ENCODE data around the gene FKBP4. TPM values are rescaled to one million over a fixed set of nuclear protein-coding genes. Genes with fewer than 3 reads are reported as not detected.

FKBP4 gene
- total RNA-seq, 1 donor from 2014 or later: 62.2 TPM

DNA sequence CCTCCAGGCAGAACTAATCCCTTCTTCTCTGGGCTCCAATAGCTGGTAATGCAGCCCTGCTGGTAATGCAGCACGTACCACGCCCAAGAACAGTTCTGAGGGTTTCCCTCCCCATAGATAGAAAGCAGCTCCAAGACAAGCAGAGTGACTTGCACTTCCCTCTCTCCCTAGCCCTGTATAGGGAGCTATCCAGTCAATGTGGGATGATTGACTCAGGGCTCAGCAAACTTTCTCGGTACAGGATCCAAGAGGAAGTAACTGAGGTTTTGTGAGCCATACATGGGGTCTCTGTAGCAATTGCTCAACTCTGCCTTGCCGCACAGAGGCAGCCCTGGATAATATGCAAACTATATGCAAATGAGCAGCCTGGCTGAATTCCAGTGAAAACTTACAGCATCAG is 15.5 kb upstream of the FKBP4 start:
- Histone ChIP-seq H3K4me3 (no peak overlapping the region), H3K27ac (no peak overlapping the region), H3K4me1 (peaks cover 9% of the 10 kb centered on the region), H3K9me3 (no peaks in the 10 kb centered on the region), H3K36me3 (no peaks in the 10 kb centered on the region), H3K27me3 (ENCODE audit: low read depth) (no peaks in the 10 kb centered on the region)
- intact Hi-C loops (cut with DNase I): no loop called here
- DNase-seq (no peak), ATAC-seq (no peak)
- no peak for TF ChIP-seq CTCF (IDR thresholded peaks at IDR 0.05)

- H3K4me3 ChIP-seq: peak overlapping the region; percentile 27
- TF ChIP-seq CTCF (IDR thresholded peaks at IDR 0.05): peak; percentile 94
These were observed 10.7 kb upstream of the FKBP4 start for GRCh38 chr12:2783936-2784600.

DNA sequence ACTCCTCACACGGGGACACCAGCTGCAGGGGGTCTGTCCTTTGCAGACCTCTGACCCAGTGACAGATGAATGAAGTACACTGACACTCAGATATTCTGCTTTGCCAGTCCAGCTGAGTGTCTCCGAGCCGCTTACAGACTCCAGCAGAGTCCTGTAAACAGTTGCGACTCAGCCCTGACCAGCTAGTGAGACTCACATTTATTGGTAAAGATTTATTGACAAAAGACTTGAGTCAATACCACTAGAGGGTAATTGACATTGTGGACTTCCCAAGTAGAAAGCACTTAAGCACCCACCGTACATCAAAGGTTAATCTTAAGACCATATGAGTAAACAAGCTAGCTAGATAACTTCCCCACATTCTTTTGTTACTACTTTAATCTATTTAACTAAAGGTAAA is 9.8 kb upstream of the FKBP4 start:
- Histone ChIP-seq H3K4me1 (peaks cover 11% of the 10 kb centered on the region), H3K27me3 (ENCODE audit: low read depth) (no peaks in the 10 kb centered on the region), H3K9me3 (no peaks in the 10 kb centered on the region), H3K4me3 (no peak overlapping the region), H3K36me3 (no peaks in the 10 kb centered on the region), H3K27ac (no peak overlapping the region)
- ATAC-seq: peak; percentile 23 to 82
- intact Hi-C loops (cut with DNase I): no loop called here
- no peak for TF ChIP-seq CTCF (IDR thresholded peaks at IDR 0.05)
- no peak for DNase-seq

More at GRCh38 chr12:2783936-2784600, 10.7 kb upstream of the FKBP4 start:
- ATAC-seq (peak; percentile 96 to 97), DNase-seq (peak; percentile 81)
- intact Hi-C loops (cut with DNase I): no loop called here
- Histone ChIP-seq H3K4me1 (peaks cover 11% of the 10 kb centered on the region), H3K36me3 (no peaks in the 10 kb centered on the region), H3K27ac (no peak overlapping the region), H3K27me3 (ENCODE audit: low read depth) (no peaks in the 10 kb centered on the region), H3K9me3 (no peaks in the 10 kb centered on the region)

- Histone ChIP-seq H3K27me3 (ENCODE audit: low read depth) (no peaks in the 10 kb centered on the region), H3K9me3 (no peaks in the 10 kb centered on the region), H3K4me1 (peaks cover 9% of the 10 kb centered on the region), H3K36me3 (no peaks in the 10 kb centered on the region), H3K4me3 (no peak overlapping the region), H3K27ac (no peak overlapping the region)
- ATAC-seq (no peak), DNase-seq (no peak)
- intact Hi-C loops (cut with DNase I): no loop called here
- TF ChIP-seq CTCF (IDR thresholded peaks at IDR 0.05): no peak
These were observed 3.7 kb upstream of the FKBP4 start for GRCh38 chr12:2791089-2791488.

DNA sequence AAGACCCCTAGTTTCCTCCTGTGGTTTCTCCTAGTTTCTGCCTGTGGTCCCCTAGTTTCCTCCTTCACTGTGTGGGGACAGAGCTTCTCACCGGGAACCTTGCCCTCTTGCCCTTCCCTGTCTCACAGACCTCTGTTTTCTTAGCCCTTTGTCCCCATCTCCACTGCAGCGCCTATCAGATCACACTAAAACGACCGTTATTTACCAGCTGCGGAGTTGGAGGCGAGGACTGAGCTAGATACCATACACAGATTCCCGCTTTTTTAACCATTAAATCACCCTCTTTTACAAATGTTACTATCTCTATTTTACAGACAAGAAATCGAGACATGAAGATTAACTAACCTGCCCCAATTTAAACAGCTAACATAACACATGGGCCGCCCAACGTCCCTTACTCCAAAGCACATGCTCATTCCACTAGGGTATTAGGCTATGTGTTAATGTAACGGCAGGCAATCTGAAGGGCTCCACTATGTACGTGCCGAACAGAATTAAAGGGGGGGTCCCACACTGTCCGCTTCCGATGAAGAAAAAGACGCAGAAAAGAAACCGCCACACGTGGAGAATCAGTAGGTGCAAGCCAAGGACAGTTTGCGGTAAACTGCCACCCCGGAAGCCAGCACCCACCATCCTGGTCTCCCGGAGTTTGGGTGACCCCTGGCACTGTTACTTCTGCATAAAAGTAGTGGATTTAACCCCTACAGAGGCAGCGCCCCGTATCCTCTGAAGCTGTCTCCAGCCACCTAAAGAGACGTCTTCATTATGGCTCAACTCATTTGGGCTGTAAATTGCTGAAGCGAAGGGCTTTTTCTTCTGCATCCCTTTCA is 1.9 kb upstream of the FKBP4 start:
- no peak for ATAC-seq
- Histone ChIP-seq H3K27ac (no peak overlapping the region), H3K36me3 (peaks cover 8% of the 10 kb centered on the region), H3K4me1 (peaks cover 27% of the 10 kb centered on the region), H3K27me3 (ENCODE audit: low read depth) (no peaks in the 10 kb centered on the region), H3K9me3 (no peaks in the 10 kb centered on the region), H3K4me3 (no peak overlapping the region)
- intact Hi-C loops (cut with DNase I): no loop called here
- DNase-seq: no peak
- TF ChIP-seq CTCF (IDR thresholded peaks at IDR 0.05): no peak

Measured in lower lobe of right lung (tissue), 2 donors.